Measurements from ENCODE around the gene ROGDI.
"Not testable (repeated sequence)": the region's sequence is repeated elsewhere in the genome, so short reads cannot be mapped to it uniquely, and the experiment has no call there.

Gene ROGDI

GRCh38 chr16:4790871-4791270, 11.6 kb downstream of the ROGDI start:
- DNase-seq (ENCODE audit: low spot score): no peak

GRCh38 chr16:4790261-4790660, 12.2 kb downstream of the ROGDI start:
- DNase-seq (ENCODE audit: low spot score): no peak

GRCh38 chr16:4788910-4789309, 13.5 kb downstream of the ROGDI start:
- DNase-seq (ENCODE audit: low spot score): no peak

- DNase-seq (ENCODE audit: low spot score): no peak
Observed at GRCh38 chr16:4788489-4788889, 13.9 kb downstream of the ROGDI start.

GRCh38 chr16:4787627-4788482, 14.6 kb downstream of the ROGDI start, which contains the start of gene SEPTIN12:
SEPTIN12 (minus strand) TSS chr16:4788345; CDS start chr16:4787645, 700 bp downstream.
- DNase-seq (ENCODE audit: low spot score): no peak

GRCh38 chr16:4787068-4787467, 15.4 kb downstream of the ROGDI start:
- DNase-seq (ENCODE audit: low spot score): no peak

GRCh38 chr16:4785758-4786433, 16.5 kb downstream of the ROGDI start:
- DNase-seq (ENCODE audit: low spot score): no peak

GRCh38 chr16:4784444-4784987, 17.9 kb downstream of the ROGDI start:
- DNase-seq (ENCODE audit: low spot score): not testable (repeated sequence)

- no peak for DNase-seq (ENCODE audit: low spot score)
Observed at GRCh38 chr16:4783951-4784336, 18.5 kb downstream of the ROGDI start.

GRCh38 chr16:4783251-4783950, 19.0 kb downstream of the ROGDI start:
- no peak for DNase-seq (ENCODE audit: low spot score)

GRCh38 chr16:4780235-4780634, 22.2 kb downstream of the ROGDI start:
- no peak for DNase-seq (ENCODE audit: low spot score)

- DNase-seq (ENCODE audit: low spot score): no peak
Observed at GRCh38 chr16:4778050-4778392, 24.4 kb downstream of the ROGDI start.

- no peak for DNase-seq (ENCODE audit: low spot score)
Observed at GRCh38 chr16:4777339-4778049, 24.9 kb downstream of the ROGDI start.

GRCh38 chr16:4776141-4776705, 26.2 kb downstream of the ROGDI start:
- DNase-seq (ENCODE audit: low spot score): no peak

- DNase-seq (ENCODE audit: low spot score): no peak
Observed at GRCh38 chr16:4775005-4775404, 27.4 kb downstream of the ROGDI start.

GRCh38 chr16:4772351-4772750, 30.1 kb downstream of the ROGDI start:
- no peak for DNase-seq (ENCODE audit: low spot score)

- DNase-seq (ENCODE audit: low spot score): no peak
Observed at GRCh38 chr16:4771646-4772045, 30.8 kb downstream of the ROGDI start.

GRCh38 chr16:4769306-4769638, 33.2 kb downstream of the ROGDI start:
- DNase-seq (ENCODE audit: low spot score): no peak

- peak; percentile 97 for DNase-seq (ENCODE audit: low spot score)
Observed at GRCh38 chr16:4768549-4769305, 33.7 kb downstream of the ROGDI start.

- no peak for DNase-seq (ENCODE audit: low spot score)
Observed at GRCh38 chr16:4767872-4768548, 34.4 kb downstream of the ROGDI start.
